Erythroblast (primary cell): ENCODE measurements around the gene PTGFR.

Experiments
- DNase-seq, 2 experiments: peaks; one replicate each; lab custom pipeline; 2025; lab: John Stamatoyannopoulos, UW
- GATA1 ChIP-seq: IDR thresholded peaks from 2 replicates; pipeline ENCODE4 v1.6.1; 2011; ENCODE audit warnings: low read depth, mild to moderate bottlenecking, control low read depth, low read length, moderate library complexity
- POLR2A ChIP-seq: IDR thresholded peaks from 2 replicates; pipeline ENCODE4 v1.6.1; 2011; ENCODE audit warnings: mild to moderate bottlenecking, low read length

PTGFR gene

GRCh38 chr1:78492386-78492950 lies 1.7 kb downstream of the PTGFR start:
- TF ChIP-seq POLR2A, result no peak
- TF ChIP-seq GATA1, result no peak
- no peak for DNase-seq

- no peak for DNase-seq
- no peak for TF ChIP-seq GATA1
- no peak for TF ChIP-seq POLR2A
These were observed 2.7 kb downstream of the PTGFR start for GRCh38 chr1:78493451-78493850.

DNA sequence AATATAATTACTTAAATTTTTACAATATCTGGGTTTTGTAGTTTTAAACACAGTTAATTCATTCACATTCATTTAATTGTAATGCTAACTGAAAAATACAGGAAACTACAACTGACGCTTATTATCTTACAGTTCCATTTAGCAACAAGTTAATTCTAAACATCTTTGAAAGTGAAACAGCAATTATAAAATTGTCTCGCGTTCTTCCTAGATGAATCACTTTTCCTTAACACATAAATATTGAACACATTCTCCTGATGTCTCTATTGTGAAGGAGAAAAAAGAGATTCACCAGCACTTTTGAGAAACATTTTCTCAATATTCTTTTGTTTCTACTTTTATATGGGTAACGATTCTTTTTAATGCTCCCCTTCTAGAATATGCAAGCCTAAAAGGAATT lies 6.4 kb downstream of the PTGFR start:
- TF ChIP-seq POLR2A (no peak), GATA1 (no peak)
- no peak for DNase-seq

DNA sequence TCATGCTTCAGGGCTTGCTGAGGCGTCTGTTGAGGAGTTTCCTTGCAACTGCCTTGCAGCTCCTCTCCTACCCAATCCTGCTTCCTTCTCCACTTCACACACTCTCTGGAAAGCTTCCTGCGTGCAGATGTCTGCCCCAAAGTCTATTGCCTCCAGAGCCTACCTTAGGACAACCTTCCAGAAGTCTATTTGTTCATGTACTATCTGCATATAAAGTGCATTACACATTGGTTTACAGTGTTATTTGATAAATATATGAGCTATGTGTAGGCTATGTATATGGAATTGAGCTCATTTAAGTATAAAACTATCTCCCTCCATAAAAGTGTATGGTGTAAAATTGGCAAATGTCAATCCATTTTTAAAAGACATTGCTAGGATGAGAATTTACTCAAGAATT lies 9.8 kb downstream of the PTGFR start:
- TF ChIP-seq GATA1 (no peak), POLR2A (no peak)
- DNase-seq, result no peak

DNA sequence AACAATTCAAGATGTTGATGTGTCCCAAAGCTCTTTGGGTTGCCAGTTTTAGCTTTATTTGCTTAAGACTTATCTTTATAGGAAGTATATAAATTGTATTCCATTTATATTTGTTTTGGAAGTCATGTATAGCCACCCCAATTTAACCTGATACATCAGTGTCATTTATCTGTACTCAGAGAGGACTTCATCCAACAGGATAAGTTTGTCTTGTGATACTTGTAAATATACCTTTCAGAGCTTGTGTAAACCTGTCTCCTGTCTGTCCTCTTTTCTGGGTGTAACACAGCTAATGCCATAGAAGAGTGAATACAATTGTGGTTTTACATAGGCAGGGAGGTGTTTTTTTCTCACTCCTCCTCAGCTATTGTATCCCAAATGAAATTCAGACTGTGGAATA lies 10.4 kb downstream of the PTGFR start:
- no peak for DNase-seq
- no peak for TF ChIP-seq POLR2A
- TF ChIP-seq GATA1, result no peak

DNA sequence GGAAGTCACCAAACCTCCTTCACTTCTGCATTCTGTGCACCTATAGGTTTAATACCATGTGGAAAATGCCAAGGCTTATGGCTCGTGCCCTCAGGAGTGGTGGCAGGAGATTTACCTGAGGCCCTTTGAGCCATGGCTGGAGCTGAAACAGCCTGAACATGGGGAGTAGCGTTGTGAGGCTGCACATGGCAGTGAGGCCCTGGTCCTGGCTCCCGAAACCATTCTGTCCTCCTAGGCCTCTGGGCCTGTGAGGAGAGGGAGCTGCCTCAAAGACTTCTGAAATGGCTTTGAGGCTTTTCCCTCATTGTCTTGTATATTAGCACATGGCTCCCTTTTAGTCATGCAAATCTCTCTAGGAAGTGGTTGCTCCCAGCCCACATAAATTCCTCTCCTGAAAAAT lies 20.6 kb downstream of the PTGFR start:
- no peak for TF ChIP-seq POLR2A
- TF ChIP-seq GATA1, result no peak
- DNase-seq, result no peak

DNA sequence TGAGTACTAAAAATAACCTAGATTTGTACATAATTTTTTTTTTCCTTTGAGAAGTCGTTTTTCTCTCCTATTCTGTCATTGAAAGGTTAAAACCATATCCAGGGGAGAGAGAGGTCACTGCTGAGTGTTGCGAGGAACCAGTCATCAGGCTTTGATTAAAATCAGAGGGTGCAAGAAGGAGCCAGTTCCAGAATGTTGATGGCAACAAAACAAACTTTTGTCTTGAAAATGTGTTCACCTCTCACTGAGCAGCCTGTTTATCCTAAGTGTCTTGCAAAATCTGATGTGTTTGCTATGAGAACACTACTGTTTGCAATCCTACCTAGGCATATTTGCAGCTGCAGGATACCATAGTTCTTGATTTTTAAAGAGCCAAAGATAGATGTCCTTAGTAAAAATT lies 25.9 kb downstream of the PTGFR start:
- TF ChIP-seq POLR2A, result no peak
- TF ChIP-seq GATA1, result no peak
- DNase-seq, result no peak

GRCh38 chr1:78519446-78519845 lies 28.7 kb downstream of the PTGFR start:
- no peak for TF ChIP-seq POLR2A
- no peak for TF ChIP-seq GATA1
- DNase-seq, result no peak

DNA sequence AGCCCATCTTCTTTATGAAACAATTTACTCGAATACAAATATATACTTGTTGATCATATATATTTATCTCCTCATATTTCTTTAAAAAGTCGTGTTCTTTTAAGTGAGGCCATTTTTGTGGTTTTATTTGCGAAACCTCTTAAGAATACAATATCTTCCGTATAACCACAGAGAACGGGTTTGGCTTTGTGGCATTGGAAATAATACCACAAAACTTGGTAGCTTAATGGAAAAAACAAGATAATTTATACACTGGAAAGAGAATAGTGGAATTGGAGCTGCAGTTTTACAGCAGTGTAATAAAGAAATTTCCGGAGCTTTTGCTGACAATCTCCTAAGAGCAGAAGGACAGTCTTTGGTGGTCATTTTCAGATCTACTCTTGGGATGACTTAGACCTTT lies 29.4 kb downstream of the PTGFR start:
- TF ChIP-seq POLR2A (no peak), GATA1 (no peak)
- no peak for DNase-seq

GRCh38 chr1:78520843-78521242 lies 30.1 kb downstream of the PTGFR start:
- no peak for TF ChIP-seq GATA1
- TF ChIP-seq POLR2A, result no peak
- DNase-seq, result no peak

DNA sequence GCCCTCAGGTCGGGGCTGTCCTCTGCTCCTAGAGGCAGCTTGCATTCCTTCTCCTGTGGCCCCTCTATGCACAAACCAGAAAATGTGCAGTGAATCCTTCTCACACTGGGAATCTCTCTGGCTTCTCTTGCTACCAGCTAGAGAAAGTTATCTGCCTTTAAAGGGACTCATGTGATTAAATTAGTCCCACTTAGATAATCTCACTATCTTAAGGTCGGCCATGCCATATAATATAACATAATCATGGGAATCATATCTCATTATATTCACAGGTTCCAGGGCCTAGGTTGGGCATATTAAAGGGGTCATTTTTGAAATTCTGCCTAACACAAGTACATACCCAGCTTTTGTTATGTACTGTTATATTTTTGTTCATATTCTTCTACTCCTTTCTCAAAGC lies 31.4 kb downstream of the PTGFR start:
- no peak for DNase-seq
- TF ChIP-seq POLR2A (no peak), GATA1 (no peak)

DNA sequence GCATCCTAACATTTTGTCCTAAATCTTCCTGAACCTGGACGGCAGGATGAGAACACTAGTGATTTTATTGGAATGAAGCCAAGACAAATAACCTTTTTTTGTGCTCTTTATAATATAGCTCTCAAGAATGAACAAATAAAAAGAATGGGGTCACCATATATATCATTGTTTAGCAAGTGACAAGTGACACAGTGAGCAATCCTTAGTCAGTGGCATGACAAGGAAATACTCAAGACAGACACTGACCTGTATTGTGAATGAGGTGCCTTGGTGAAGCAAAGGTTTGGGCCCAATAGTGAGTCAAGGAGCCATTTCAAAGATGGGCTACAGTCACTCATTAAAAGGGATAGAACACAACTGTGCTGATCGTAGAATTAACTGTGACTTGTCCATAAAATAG lies 35.7 kb downstream of the PTGFR start:
- TF ChIP-seq GATA1, result no peak
- TF ChIP-seq POLR2A, result no peak
- no peak for DNase-seq

GRCh38 chr1:78527706-78528105 lies 36.9 kb downstream of the PTGFR start:
- DNase-seq, result no peak
- TF ChIP-seq POLR2A, result no peak
- no peak for TF ChIP-seq GATA1

GRCh38 chr1:78533527-78533926 lies 42.8 kb downstream of the PTGFR start:
- TF ChIP-seq POLR2A (no peak), GATA1 (no peak)

DNA sequence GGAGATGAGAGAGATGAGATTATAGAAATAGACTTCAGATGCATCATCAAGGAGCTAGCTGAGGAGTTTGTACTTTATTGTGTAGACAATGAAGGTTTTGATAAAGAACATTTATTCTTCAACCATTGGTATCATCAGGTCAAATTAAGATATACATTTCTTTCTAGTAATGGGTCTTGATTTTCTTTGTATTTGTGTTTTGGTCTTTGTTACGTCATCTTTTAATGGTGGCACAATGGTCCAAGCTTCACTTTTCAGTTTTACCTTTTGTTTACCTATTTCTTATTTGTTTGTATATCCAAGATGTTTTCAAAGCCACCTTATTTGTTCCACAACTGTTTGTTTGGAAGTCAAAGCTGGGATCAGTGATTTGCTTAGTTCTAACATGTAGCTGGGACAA lies 44.5 kb downstream of the PTGFR start:
- DNase-seq, result no peak
- TF ChIP-seq POLR2A (no peak), GATA1 (no peak)

More at GRCh38 chr1:78533527-78533926, 42.8 kb downstream of the PTGFR start:
- DNase-seq, result no peak
